ENCODE data around the gene TNKS1BP1. TPM values are rescaled to one million over a fixed set of nuclear protein-coding genes. Genes with fewer than 3 reads are reported as not detected.
A peak's percentile ranks its signal among the peaks of the same experiment; 100 is the strongest.

The TNKS1BP1 gene
- total and polyA plus RNA-seq, 2 of the 8 experiments (the other 6 are each of a cell fraction or from before 2014, with no cell fraction given), result 50.0 to 122 TPM

DNA sequence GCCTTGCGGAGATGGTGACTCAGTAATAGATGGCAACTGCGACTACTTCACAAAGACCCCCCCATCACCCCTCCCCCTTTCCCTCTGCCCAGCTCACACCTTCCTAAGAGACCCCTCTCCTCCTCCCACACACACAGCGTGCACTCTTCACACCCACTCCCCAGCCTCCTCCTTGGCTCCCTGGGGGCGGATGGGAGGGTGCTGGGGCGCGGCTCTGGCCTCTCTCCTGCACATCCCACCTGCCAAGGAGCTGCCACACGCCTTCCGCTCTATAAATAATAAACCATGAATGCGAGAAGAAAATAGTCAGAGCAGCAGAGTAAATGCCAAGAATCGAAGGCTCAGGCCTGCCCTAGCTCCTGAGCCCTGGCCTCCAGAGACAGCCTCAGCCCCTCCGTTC lies 17.9 kb upstream of the TNKS1BP1 start:
- no peak overlapping the region for H3K27ac ChIP-seq (ENCODE audit: low read depth, low read length)
- H3K18ac ChIP-seq (ENCODE audit: extremely low read depth, low read length), result no peak overlapping the region
- H3K23me2 ChIP-seq (ENCODE audit: low read depth, low read length), result no peaks in the 10 kb centered on the region
- H3K4me1 ChIP-seq (replicated peaks in 1 of 4; ENCODE audit: control insufficient read depth in 3 of 4, insufficient read depth in 4 of 4, low read length in 3 of 4), result peaks cover 5 to 14% (median 7%) of the 10 kb centered on the region in 4 experiments; a peak in 6 of 7 replicates
- no peak overlapping the region for H2AK5ac ChIP-seq (ENCODE audit: low read depth, low read length)
- H3K14ac ChIP-seq (ENCODE audit: insufficient read length), result no peak overlapping the region
- H4K8ac ChIP-seq (ENCODE audit: extremely low read depth, insufficient read depth, low read length), result no peak overlapping the region
- no peak overlapping the region for H3K4me3 ChIP-seq (ENCODE audit: extremely low read depth in 1 of 4, insufficient read depth in 2 of 4, low read depth in 3 of 4, low read length in 4 of 4)
- FAIRE-seq (no peak), DNase-seq (ENCODE audit: low read depth in 1 of 2, low spot score in 2 of 2) (no peak)
- no peak overlapping the region for H2BK20ac ChIP-seq (ENCODE audit: low read length)
- no peaks in the 10 kb centered on the region for H3K79me2 ChIP-seq (ENCODE audit: control insufficient read depth in 1 of 2, insufficient read depth in 2 of 2, low read length in 2 of 2)
- H4K20me1 ChIP-seq (replicated peaks in 1 of 2; ENCODE audit: control insufficient read depth in 1 of 2, insufficient read depth in 2 of 2, low read length in 2 of 2), result no peaks in the 10 kb centered on the region
- no peaks in the 10 kb centered on the region for H3K9me3 ChIP-seq (ENCODE audit: insufficient read depth in 2 of 2, low read depth in 1 of 2, low read length in 1 of 2)
- H2BK12ac ChIP-seq (ENCODE audit: low read depth, low read length), result no peak overlapping the region
- H4K91ac ChIP-seq (replicated peaks; ENCODE audit: insufficient read length, low read length), result no peak overlapping the region
- WGBS, 2 experiments (ENCODE audit: extremely low coverage in 1 of 2, insufficient coverage in 1 of 2, insufficient read length in 1 of 2, insufficient replicate concordance in 2 of 2, low coverage in 1 of 2, low lambda C conversion rate in 2 of 2, missing lambda C conversion rate in 1 of 2), result 83% methylated on average over 11 of the region's 11 CpGs; no CpG with 5 or more reads in 1 of the 2 experiments
- H2AFZ ChIP-seq (ENCODE audit: low read length), result 0 out of 2 replicates have a peak overlapping the region, but pooled peaks have one; percentile 18
- H3K79me1 ChIP-seq (ENCODE audit: low read depth, low read length), result no peaks in the 10 kb centered on the region
- no peak overlapping the region for H3K23ac ChIP-seq (ENCODE audit: insufficient read length)
- no peak overlapping the region for H2BK5ac ChIP-seq (ENCODE audit: low read depth, low read length)
- H4K5ac ChIP-seq (ENCODE audit: insufficient read length, low read depth, low read length), result no peak overlapping the region
- no peak overlapping the region for H3K4me2 ChIP-seq (ENCODE audit: insufficient read depth in 1 of 2, low read depth in 2 of 2, low read length in 2 of 2)
- H3K36me3 ChIP-seq (ENCODE audit: control insufficient read depth in 2 of 4, insufficient read depth in 4 of 4, low read length in 3 of 4), result no peaks in the 10 kb centered on the region
- peaks cover 0 to 9% (median 4%) of the 10 kb centered on the region in 4 experiments; a peak in 4 of 7 replicates for H3K27me3 ChIP-seq (replicated peaks in 1 of 4; ENCODE audit: control insufficient read depth in 3 of 4, extremely low read depth in 1 of 4, insufficient read depth in 3 of 4, low read length in 3 of 4)
- H3K4ac ChIP-seq (replicated peaks; ENCODE audit: insufficient read length, low read depth, low read length), result no peak overlapping the region
- H2BK15ac ChIP-seq (ENCODE audit: low read length), result no peak overlapping the region
- ChIA-PET CTCF (ENCODE audit: partially characterized antibody) (interaction anchor here (0.9 to 6.3 kb wide), 12 partner anchors 10 to 302 kb away, joined by 3 to 49 read pairs (median 4); partner anchors contain the start of gene RTN4RL2), POLR2A (ENCODE audit: partially characterized antibody) (interaction anchor here (1.3 to 45.7 kb wide), 3 partner anchors 10 to 296 kb away, joined by 3 to 1279 read pairs (median 5); partner anchors contain the start of gene TNKS1BP1)
- H3K56ac ChIP-seq (replicated peaks; ENCODE audit: insufficient read length, low read depth, low read length), result no peak overlapping the region
- H2BK120ac ChIP-seq (replicated peaks; ENCODE audit: low read depth, low read length), result no peak overlapping the region
- H3K9ac ChIP-seq (replicated peaks in 1 of 4; ENCODE audit: extremely low read depth in 1 of 4, low read depth in 3 of 4, low read length in 3 of 4), result no peak overlapping the region
- TF ChIP-seq CREB1 (IDR thresholded peaks at IDR 0.05) (no peak), CTCF (IDR thresholded peaks at IDR 0.05; ENCODE audit: control extremely low read depth in 1 of 3, insufficient read depth in 1 of 3, low read depth in 1 of 3, low read length in 3 of 3) (no peak), TCF12 (IDR thresholded peaks at IDR 0.05; ENCODE audit: low read depth, low read length) (no peak), JUN (IDR thresholded peaks at IDR 0.05; ENCODE audit: low read depth, low read length) (no peak), ZNF274 (IDR thresholded peaks at IDR 0.05; ENCODE audit: borderline replicate concordance, extremely low read depth, low read length) (no peak), CHD2 (IDR thresholded peaks at IDR 0.05; ENCODE audit: low read length) (no peak), SAP30 (IDR thresholded peaks at IDR 0.05; ENCODE audit: insufficient read depth, insufficient replicate concordance, low read length) (no peak), BCL11A (IDR thresholded peaks at IDR 0.05; ENCODE audit: low read depth in 2 of 2, low read length in 2 of 2) (no peak), SP4 (IDR thresholded peaks at IDR 0.05; ENCODE audit: low read length) (no peak), KDM4A (IDR thresholded peaks at IDR 0.05; ENCODE audit: low read depth, low read length, severe bottlenecking) (no peak), FOSL1 (IDR thresholded peaks at IDR 0.05; ENCODE audit: insufficient read depth, low read depth, low read length) (no peak), SUZ12 (IDR thresholded peaks at IDR 0.05; ENCODE audit: low read length) (no peak)
